Right lobe of liver (tissue), 6 donors: ENCODE data around the gene SLC43A3. TPM values are rescaled to one million over a fixed set of nuclear protein-coding genes. Genes with fewer than 3 reads are reported as not detected.
A peak's percentile ranks its signal among the peaks of the same experiment; 100 is the strongest.

Experiments
- ATAC-seq, 4 donors: fragments of 200-7000 bp; cut with Tn5 transposase; one replicate each; pipeline ENCODE4 v1.9.1; 2020; ENCODE audit warnings: mild to moderate bottlenecking in 4 of 4, moderate library complexity in 4 of 4
- DNase-seq, 3 donors: peaks; one replicate each; pipeline ENCODE4 v3.0.0-alpha.2; 2020
- H3K27ac ChIP-seq, 3 donors: fragments of 200-600 bp; one replicate each; pipeline ENCODE4 v1.8.0; 2022
- H3K27me3 ChIP-seq, 2 donors: fragments of 200-600 bp; one replicate each; pipeline ENCODE4 v1.8.0; 2022
- H3K36me3 ChIP-seq, 4 donors: fragments of 200-600 bp; sonication (generic) in 1 of 4; one replicate each; pipeline versions ENCODE4 v1.5.1 to v1.8.0; 2017 to 2022; ENCODE audit warnings: control low read depth in 1 of 4
- H3K4me1 ChIP-seq, 4 donors: fragments of 200-600 bp; sonication (generic) in 1 of 4; one replicate each; pipeline versions ENCODE4 v1.5.1 to v1.8.0; 2017 to 2022; ENCODE audit warnings: control low read depth in 1 of 4
- H3K4me3 ChIP-seq, 3 donors: fragments of 200-600 bp; one replicate each; pipeline ENCODE4 v1.8.0; 2022
- H3K9me3 ChIP-seq, 4 donors: fragments of 200-600 bp; sonication (generic) in 1 of 4; one replicate each; pipeline versions ENCODE4 v1.5.1 to v1.8.0; 2017 to 2022; ENCODE audit warnings: control low read depth in 1 of 4
- CTCF ChIP-seq, 4 donors: fragments of 200-600 bp in 3 of 4; fragments of 450-650 bp in 1 of 4; IDR thresholded peaks; one replicate each; pipeline versions ENCODE4 v1.5.1 to v1.8.0; 2016 to 2022; ENCODE audit warnings: antibody characterized with exemption in 4 of 4, mild to moderate bottlenecking in 2 of 4
- POLR2A ChIP-seq: fragments of 450-650 bp; IDR thresholded peaks from one replicate; pipeline ENCODE4 v1.6.1; 2017; ENCODE audit warnings: antibody characterized with exemption, mild to moderate bottlenecking
- WGBS: methylation state at CpG from one replicate; pipeline ENCODE4 v1.1.6; 2018; ENCODE audit warnings: low coverage, low lambda C conversion rate; ENCODE audit not compliant: insufficient coverage; ENCODE audit errors: missing lambda C conversion rate; 5-methylcytosine and 5-hydroxymethylcytosine counted together
- intact Hi-C, 2 donors: fragments of 100-400 bp; cut with DNase I; formaldehyde crosslinking; loops; one replicate each; pipeline versions ENCODE4 v1.11.2 to v1.14.1; 2022
- long read RNA-seq: library from polyadenylated mRNA; unstranded; transcript quantifications from one replicate; pipeline ENCODE4 v2.0.0, GENCODE V29; 2019
- total RNA-seq, 6 experiments: library from RNA; depleted of rRNA in 2 of 6; stranded (reverse); fragments of >200 nt in 2 of 6; fragmentation: NEBNext Ultra II Directional in 3 of 6; extraction: Animal tissue kit (Norgen Biotek cat#: 25700) in 3 of 6; gene quantifications; one replicate each; pipeline versions ENCODE4 v1.1.0 to v1.2.4, GENCODE V29; 2016 to 2023
- donor health status: DM: no; HTN: yes; CAD: no.
- donor health status: DM: no; HTN: no; CAD: no.
- donor health status: DM: no; HTN: no; CAD: no.
- donor health status: DM: no; HTN: yes; CAD: no.
- donor health status: DM: no; HTN: yes; CAD: no.

Gene SLC43A3
- 100 to 1,000 TPM; 109 to 259 (median 185) TPM for total RNA-seq
- long read RNA-seq, partial matches to known transcripts, result 1 of 9 reads
- long read RNA-seq, other reads (novel, unspliced or antisense), result 4 of 9 reads

GRCh38 chr11:57426929-57427726, at the start of gene SLC43A3:
TSS of gene SLC43A3 (minus strand) at chr11:57427121. CDS start at chr11:57426172, 949 bp downstream.
- Histone ChIP-seq H3K27ac (peak within 1 kb of the TSS; percentile 98 to 99 (median 99)), H3K9me3 (no peaks in the 10 kb centered on the region), H3K27me3 (no peaks in the 10 kb centered on the region), H3K4me3 (peak within 1 kb of the TSS; percentile 66 to 70 (median 67)), H3K36me3 (peaks cover 0 to 14% (median 7%) of the 10 kb centered on the region in 4 donors), H3K4me1 (peaks cover 0 to 82% (median 30%) of the 10 kb centered on the region in 4 donors)
- peak; percentile 87 to 89 (median 89) for DNase-seq
- ATAC-seq, result peak; percentile 58 to 77 (median 68)
- TF ChIP-seq POLR2A (peak; percentile 78), CTCF (IDR thresholded peaks at IDR 0.05) (peak in 1 of 4 donors; percentile 4)
- intact Hi-C loops, result no loop called here
- 3% methylated on average over 16 of the region's 39 CpGs for WGBS

GRCh38 chr11:57476047-57476756, 49.3 kb upstream of the SLC43A3 start:
- Histone ChIP-seq H3K9me3 (no peaks in the 10 kb centered on the region), H3K4me1 (peaks cover 0 to 36% (median 13%) of the 10 kb centered on the region in 4 donors), H3K27me3 (no peaks in the 10 kb centered on the region), H3K36me3 (no peaks in the 10 kb centered on the region), H3K27ac (peak overlapping the region in 2 of 3 donors; percentile 53 to 67), H3K4me3 (peak overlapping the region; percentile 35 to 56 (median 51))
- WGBS, result 0% methylated on average over 27 of the region's 80 CpGs
- TF ChIP-seq POLR2A, result no peak
- no peak for TF ChIP-seq CTCF (IDR thresholded peaks at IDR 0.05)
- ATAC-seq (peak; percentile 47 to 76 (median 68)), DNase-seq (peak; percentile 70 to 83 (median 81))
- intact Hi-C loops, result loop anchor here in 1 of 2 donors (10.0 kb wide), 1 partner anchor 49 kb away; no protein-coding TSS in a partner anchor

GRCh38 chr11:57475671-57476046, 48.7 kb upstream of the SLC43A3 start:
- Histone ChIP-seq H3K4me1 (peaks cover 0 to 31% (median 13%) of the 10 kb centered on the region in 4 donors), H3K4me3 (peak overlapping the region in 1 of 3 donors; percentile 35), H3K27ac (peak overlapping the region in 1 of 3 donors; percentile 67), H3K27me3 (no peaks in the 10 kb centered on the region), H3K36me3 (no peaks in the 10 kb centered on the region), H3K9me3 (no peaks in the 10 kb centered on the region)
- no peak for TF ChIP-seq CTCF (IDR thresholded peaks at IDR 0.05)
- no peak for TF ChIP-seq POLR2A
- ATAC-seq (no peak), DNase-seq (no peak)
- WGBS, result 78% methylated on average over 1 of the region's 5 CpGs
- intact Hi-C loops, result loop anchor here in 1 of 2 donors (10.0 kb wide), 1 partner anchor 49 kb away; no protein-coding TSS in a partner anchor

- no peak for ATAC-seq
- Histone ChIP-seq H3K9me3 (no peaks in the 10 kb centered on the region), H3K27ac (no peak overlapping the region), H3K27me3 (no peaks in the 10 kb centered on the region), H3K36me3 (no peaks in the 10 kb centered on the region), H3K4me3 (no peak overlapping the region), H3K4me1 (peaks cover 0 to 28% (median 13%) of the 10 kb centered on the region in 4 donors)
- no peak for DNase-seq
- WGBS, result 29% methylated on average over 1 of the region's 1 CpG
- intact Hi-C loops, result loop anchor here in 1 of 2 donors (10.0 kb wide), 1 partner anchor 50 kb away; no protein-coding TSS in a partner anchor
- TF ChIP-seq CTCF (IDR thresholded peaks at IDR 0.05) (no peak), POLR2A (no peak)
Measured at GRCh38 chr11:57475191-57475590, 48.3 kb upstream of the SLC43A3 start.
